Renal cortical epithelial cell (primary cell): ENCODE results near the gene PKLR. TPM values are rescaled to one million over a fixed set of nuclear protein-coding genes. Genes with fewer than 3 reads are reported as not detected.
"Not testable (repeated sequence)": the region's sequence is repeated elsewhere in the genome, so short reads cannot be mapped to it uniquely, and the experiment has no call there.

Experiments used
- DNase-seq: peaks from one replicate; pipeline ENCODE4 v3.0.0-alpha.2; 2011; ENCODE audit warnings: low read depth
- total RNA-seq: library from RNA; depleted of rRNA; stranded (reverse); fragments of >200 nt; gene quantifications from 2 replicates; pipeline ENCODE4 v1.2.3, GENCODE V29; 2014

PKLR gene
- total RNA-seq, 1 donor from 2014 or later: 0.05 TPM

- peak; percentile 48 for DNase-seq
Measured at GRCh38 chr1:155255243-155256007, 45.8 kb downstream of the PKLR start, which contains the start of gene ENTREP3. ENTREP3 (minus strand) TSS chr1:155255483; CDS start chr1:155254877, 606 bp downstream.

- DNase-seq: no peak
Measured at GRCh38 chr1:155254714-155255242, 46.5 kb downstream of the PKLR start.

GRCh38 chr1:155254228-155254713 lies 47.0 kb downstream of the PKLR start:
- DNase-seq: no peak

GRCh38 chr1:155253797-155254196 lies 47.4 kb downstream of the PKLR start:
- DNase-seq: no peak

GRCh38 chr1:155253208-155253607 lies 48.0 kb downstream of the PKLR start:
- no peak for DNase-seq

- DNase-seq: no peak
Measured at GRCh38 chr1:155251566-155251965, 49.7 kb downstream of the PKLR start.

GRCh38 chr1:155250633-155251449 lies 50.4 kb downstream of the PKLR start:
- peak; percentile 75 for DNase-seq

- no peak for DNase-seq
Measured at GRCh38 chr1:155250246-155250632, 51.0 kb downstream of the PKLR start.

- no peak for DNase-seq
Measured at GRCh38 chr1:155247667-155248553, 53.3 kb downstream of the PKLR start.

GRCh38 chr1:155246796-155247195 lies 54.4 kb downstream of the PKLR start:
- DNase-seq: not testable (repeated sequence)

GRCh38 chr1:155245163-155245524 lies 56.1 kb downstream of the PKLR start:
- no peak for DNase-seq

- DNase-seq: peak; percentile 97
Measured at GRCh38 chr1:155244368-155245162, 56.7 kb downstream of the PKLR start.

- no peak for DNase-seq
Measured at GRCh38 chr1:155242805-155243358, 58.4 kb downstream of the PKLR start.

- no peak for DNase-seq
Measured at GRCh38 chr1:155241841-155242264, 59.4 kb downstream of the PKLR start.

GRCh38 chr1:155241069-155241679 lies 60.1 kb downstream of the PKLR start:
- peak; percentile 75 for DNase-seq

Other genes starting within 250 kb of the PKLR start
- 9.5 and 12.5 TPM in 2 replicates for gene EFNA4, start 237.7 kb downstream of the PKLR start, total RNA-seq
- gene EFNA3, start 222.6 kb downstream of the PKLR start, total RNA-seq: 1.4 and 2.4 TPM in 2 replicates
- gene EFNA1, start 173.6 kb downstream of the PKLR start, total RNA-seq: 68.3 and 80.4 TPM in 2 replicates
- gene SLC50A1, start 165.6 kb downstream of the PKLR start, total RNA-seq: 16.7 and 63.0 TPM in 2 replicates
- gene DPM3, start 160.9 kb downstream of the PKLR start, total RNA-seq: 12.7 and 30.9 TPM in 2 replicates
- 65.4 and 102 TPM in 2 replicates for gene KRTCAP2, start 128.1 kb downstream of the PKLR start, total RNA-seq
- 2.6 and 5.9 TPM in 2 replicates for gene TRIM46, start 127.6 kb downstream of the PKLR start, total RNA-seq
- 21.7 and 52.9 TPM in 2 replicates for gene THBS3, start 93.5 kb downstream of the PKLR start, total RNA-seq
- 36.8 and 72.8 TPM in 2 replicates for gene MTX1, start 92.7 kb downstream of the PKLR start, total RNA-seq
- gene ENTREP3, start 46.0 kb downstream of the PKLR start, total RNA-seq: 5.6 and 10.2 TPM in 2 replicates
- gene SCAMP3, start 39.1 kb downstream of the PKLR start, total RNA-seq: 23.6 and 42.1 TPM in 2 replicates
- 12.0 and 33.1 TPM in 2 replicates for gene CLK2, start 27.9 kb downstream of the PKLR start, total RNA-seq
- gene HCN3, start 24.0 kb downstream of the PKLR start, total RNA-seq: 1.0 and 1.7 TPM in 2 replicates
- gene FDPS, start 7.4 kb upstream of the PKLR start, total RNA-seq: 89.4 and 499 TPM in 2 replicates
- 24.1 and 26.2 TPM in 2 replicates for gene RUSC1, start 19.5 kb upstream of the PKLR start, total RNA-seq